ENCODE data around the gene WWOX.

The WWOX gene

GRCh38 chr16:78969721-78970120, 870.3 kb downstream of the WWOX start:
- Mint-ChIP-seq H3K4me1 (no peaks in the 10 kb centered on the region), H3K27me3 (no peaks in the 10 kb centered on the region), H3K27ac (no peak overlapping the region), H3K4me3 (no peak overlapping the region), H3K9me3 (no peaks in the 10 kb centered on the region)
- ATAC-seq (no peak), DNase-seq (no peak)

GRCh38 chr16:78970650-78971049, 871.2 kb downstream of the WWOX start:
- no peaks in the 10 kb centered on the region for H3K4me1 Mint-ChIP-seq
- DNase-seq (no peak), ATAC-seq (no peak)
- H3K9me3 Mint-ChIP-seq, result peaks cover 0 to 1% of the 10 kb centered on the region in 2 donors
- H3K27ac Mint-ChIP-seq, result no peak overlapping the region
- H3K27me3 Mint-ChIP-seq, result no peaks in the 10 kb centered on the region
- H3K4me3 Mint-ChIP-seq, result no peak overlapping the region

GRCh38 chr16:78972006-78972405, 872.6 kb downstream of the WWOX start:
- H3K9me3 Mint-ChIP-seq, result peaks cover 7 to 11% of the 10 kb centered on the region in 2 donors
- ATAC-seq, result no peak
- no peaks in the 10 kb centered on the region for H3K27me3 Mint-ChIP-seq
- no peak overlapping the region for H3K27ac Mint-ChIP-seq
- no peak for DNase-seq
- no peaks in the 10 kb centered on the region for H3K4me1 Mint-ChIP-seq
- no peak overlapping the region for H3K4me3 Mint-ChIP-seq

GRCh38 chr16:78972986-78973385, 873.5 kb downstream of the WWOX start:
- Mint-ChIP-seq H3K4me3 (no peak overlapping the region), H3K9me3 (peaks cover 14 to 21% of the 10 kb centered on the region in 2 donors), H3K27me3 (no peaks in the 10 kb centered on the region), H3K4me1 (no peaks in the 10 kb centered on the region), H3K27ac (no peak overlapping the region)
- ATAC-seq (no peak), DNase-seq (no peak)

GRCh38 chr16:78976212-78976611, 876.8 kb downstream of the WWOX start:
- no peak overlapping the region for H3K4me3 Mint-ChIP-seq
- DNase-seq (no peak), ATAC-seq (no peak)
- H3K9me3 Mint-ChIP-seq, result peaks cover 16 to 33% of the 10 kb centered on the region in 2 donors
- H3K27me3 Mint-ChIP-seq, result no peaks in the 10 kb centered on the region
- no peak overlapping the region for H3K27ac Mint-ChIP-seq
- no peaks in the 10 kb centered on the region for H3K4me1 Mint-ChIP-seq

GRCh38 chr16:78980825-78981224, 881.4 kb downstream of the WWOX start:
- peaks cover 16 to 52% of the 10 kb centered on the region in 2 donors for H3K9me3 Mint-ChIP-seq
- H3K4me3 Mint-ChIP-seq, result no peak overlapping the region
- ATAC-seq (no peak), DNase-seq (no peak)
- H3K4me1 Mint-ChIP-seq, result no peaks in the 10 kb centered on the region
- H3K27me3 Mint-ChIP-seq, result no peaks in the 10 kb centered on the region
- H3K27ac Mint-ChIP-seq, result no peak overlapping the region

- Mint-ChIP-seq H3K4me1 (no peaks in the 10 kb centered on the region), H3K27me3 (no peaks in the 10 kb centered on the region), H3K27ac (no peak overlapping the region), H3K4me3 (no peak overlapping the region), H3K9me3 (peaks cover 6 to 41% of the 10 kb centered on the region in 2 donors)
- no peak for DNase-seq
- no peak for ATAC-seq
These were observed 882.8 kb downstream of the WWOX start for GRCh38 chr16:78982096-78982744.

GRCh38 chr16:78984324-78984723, 884.9 kb downstream of the WWOX start:
- Mint-ChIP-seq H3K4me3 (no peak overlapping the region), H3K27me3 (no peaks in the 10 kb centered on the region), H3K9me3 (peaks cover 0 to 24% of the 10 kb centered on the region in 2 donors), H3K27ac (no peak overlapping the region), H3K4me1 (no peaks in the 10 kb centered on the region)
- no peak for DNase-seq
- ATAC-seq, result no peak

GRCh38 chr16:78984887-78985464, 885.5 kb downstream of the WWOX start:
- Mint-ChIP-seq H3K4me1 (no peaks in the 10 kb centered on the region), H3K9me3 (peaks cover 0 to 29% of the 10 kb centered on the region in 2 donors), H3K27ac (no peak overlapping the region), H3K27me3 (no peaks in the 10 kb centered on the region), H3K4me3 (no peak overlapping the region)
- ATAC-seq (no peak), DNase-seq (no peak)

- no peaks in the 10 kb centered on the region for H3K27me3 Mint-ChIP-seq
- H3K4me1 Mint-ChIP-seq, result no peaks in the 10 kb centered on the region
- DNase-seq (no peak), ATAC-seq (no peak)
- peaks cover 0 to 29% of the 10 kb centered on the region in 2 donors for H3K9me3 Mint-ChIP-seq
- no peak overlapping the region for H3K27ac Mint-ChIP-seq
- H3K4me3 Mint-ChIP-seq, result no peak overlapping the region
These were observed 886.5 kb downstream of the WWOX start for GRCh38 chr16:78985716-78986605.

GRCh38 chr16:78987666-78988065, 888.2 kb downstream of the WWOX start:
- no peaks in the 10 kb centered on the region for H3K4me1 Mint-ChIP-seq
- no peaks in the 10 kb centered on the region for H3K27me3 Mint-ChIP-seq
- DNase-seq (no peak), ATAC-seq (no peak)
- peaks cover 0 to 23% of the 10 kb centered on the region in 2 donors for H3K9me3 Mint-ChIP-seq
- H3K27ac Mint-ChIP-seq, result no peak overlapping the region
- no peak overlapping the region for H3K4me3 Mint-ChIP-seq

GRCh38 chr16:78988361-78988969, 889.0 kb downstream of the WWOX start:
- H3K4me1 Mint-ChIP-seq, result no peaks in the 10 kb centered on the region
- H3K27ac Mint-ChIP-seq, result no peak overlapping the region
- ATAC-seq (no peak), DNase-seq (no peak)
- H3K27me3 Mint-ChIP-seq, result no peaks in the 10 kb centered on the region
- H3K9me3 Mint-ChIP-seq, result peaks cover 0 to 15% of the 10 kb centered on the region in 2 donors
- no peak overlapping the region for H3K4me3 Mint-ChIP-seq

GRCh38 chr16:78990309-78990701, 890.9 kb downstream of the WWOX start:
- ATAC-seq, result no peak
- H3K27ac Mint-ChIP-seq, result no peak overlapping the region

GRCh38 chr16:78992001-78992400, 892.5 kb downstream of the WWOX start:
- ATAC-seq, result no peak
- no peaks in the 10 kb centered on the region for H3K27me3 Mint-ChIP-seq
- H3K9me3 Mint-ChIP-seq, result peaks cover 0 to 7% of the 10 kb centered on the region in 2 donors
- no peaks in the 10 kb centered on the region for H3K4me1 Mint-ChIP-seq
- no peak overlapping the region for H3K27ac Mint-ChIP-seq
- DNase-seq, result no peak
- H3K4me3 Mint-ChIP-seq, result no peak overlapping the region

More at GRCh38 chr16:78990309-78990701, 890.9 kb downstream of the WWOX start:
- Mint-ChIP-seq H3K9me3 (peaks cover 0 to 7% of the 10 kb centered on the region in 2 donors), H3K27me3 (no peaks in the 10 kb centered on the region), H3K4me1 (no peaks in the 10 kb centered on the region), H3K4me3 (no peak overlapping the region)
- DNase-seq, result no peak

GRCh38 chr16:78993346-78993745, 893.9 kb downstream of the WWOX start:
- Mint-ChIP-seq H3K4me3 (no peak overlapping the region), H3K27ac (no peak overlapping the region), H3K9me3 (peaks cover 0 to 7% of the 10 kb centered on the region in 2 donors), H3K4me1 (no peaks in the 10 kb centered on the region), H3K27me3 (no peaks in the 10 kb centered on the region)
- no peak for ATAC-seq
- DNase-seq, result no peak

All from stimulated activated naive CD8-positive, alpha-beta T cell treated with anti-CD3 and anti-CD28 coated beads, Interleukin-15, amount 100 ng/mL, for 72 hours (primary cell).